IMR-90 (cell line): ENCODE results near the gene MYCBP2. TPM values are rescaled to one million over a fixed set of nuclear protein-coding genes. Genes with fewer than 3 reads are reported as not detected.

Source experiments
- ATAC-seq: fragments of 200-7000 bp; cut with Tn5 transposase; 2 replicates; pipeline ENCODE4 v1.9.1; 2020; ENCODE audit warnings: low read depth, mild to moderate bottlenecking, moderate library complexity
- BruUV-seq: library from RNA; stranded (reverse); fragments of 400-500 nt; replicated peaks from 2 replicates; lab custom pipeline; 2021; lab: Mats Ljungman, UMichigan
- CTCF ChIA-PET: fragments of 300-600 bp; formaldehyde crosslinking; extraction: SDS; loops from one replicate; lab custom pipeline; 2021; ENCODE audit warnings: antibody characterized with exemption; lab: Yijun Ruan, JAX
- POLR2A ChIA-PET: fragments of 300-600 bp; sonication (Branson Sonifier 250); formaldehyde crosslinking; loops from one replicate; lab custom pipeline; 2022; ENCODE audit warnings: antibody characterized with exemption; ENCODE audit not compliant: unreplicated experiment; lab: Charles Lee
- DNase-seq: peaks from one replicate; pipeline ENCODE4 v3.0.0; 2013
- H2AFZ ChIP-seq: replicated peaks from 2 replicates; pipeline ENCODE3; 2013; ENCODE audit warnings: low read length, mild to moderate bottlenecking; ENCODE audit not compliant: poor library complexity
- H2AK5ac ChIP-seq: 2 replicates; pipeline ENCODE4 v1.6.1; 2013; ENCODE audit warnings: low read depth, low read length, inconsistent platforms
- H2AK9ac ChIP-seq: replicated peaks from 2 replicates; pipeline ENCODE3; 2013; ENCODE audit warnings: mild to moderate bottlenecking, low read depth, low read length, moderate library complexity; ENCODE audit not compliant: poor library complexity
- H2BK120ac ChIP-seq: 2 replicates; pipeline ENCODE4 v1.6.1; 2013; ENCODE audit warnings: low read depth, low read length, inconsistent platforms
- H2BK15ac ChIP-seq: 3 replicates; pipeline ENCODE4 v1.6.1; 2013; ENCODE audit warnings: low read depth, low read length, inconsistent platforms
- H2BK20ac ChIP-seq: 2 replicates; pipeline ENCODE4 v1.6.1; 2013; ENCODE audit warnings: low read depth, mild to moderate bottlenecking, inconsistent platforms, low read length, moderate library complexity
- H2BK5ac ChIP-seq: 2 replicates; pipeline ENCODE4 v1.6.1; 2013; ENCODE audit warnings: mild to moderate bottlenecking, low read depth, low read length, inconsistent platforms; ENCODE audit not compliant: poor library complexity, severe bottlenecking
- H3K14ac ChIP-seq: replicated peaks from 2 replicates; pipeline ENCODE4 v1.6.1; 2013; ENCODE audit warnings: low read depth, low read length, inconsistent platforms
- H3K18ac ChIP-seq: 2 replicates; pipeline ENCODE4 v1.6.1; 2013; ENCODE audit warnings: low read depth, low read length, control low read depth
- H3K23ac ChIP-seq: 2 replicates; pipeline ENCODE4 v1.6.1; 2013; ENCODE audit warnings: low read depth, low read length, inconsistent platforms
- H3K27ac ChIP-seq: 2 replicates; pipeline ENCODE4 v1.5.1; 2013; ENCODE audit warnings: mild to moderate bottlenecking, control low read depth, low read length; ENCODE audit not compliant: insufficient read depth
- H3K27me3 ChIP-seq: 2 replicates; pipeline ENCODE4 v1.6.1; 2013; ENCODE audit warnings: low read length; ENCODE audit not compliant: control insufficient read depth, insufficient read depth
- H3K36me3 ChIP-seq: 2 replicates; pipeline ENCODE4 v1.6.1; 2013; ENCODE audit warnings: low read length, mixed read lengths; ENCODE audit not compliant: control insufficient read depth, insufficient read depth
- H3K4ac ChIP-seq: 2 replicates; pipeline ENCODE4 v1.6.1; 2013; ENCODE audit warnings: low read depth, low read length, inconsistent platforms
- H3K4me1 ChIP-seq: 2 replicates; pipeline ENCODE4 v1.6.1; 2013; ENCODE audit warnings: low read length, mixed read lengths; ENCODE audit not compliant: control insufficient read depth, insufficient read depth
- H3K4me2 ChIP-seq: 2 replicates; pipeline ENCODE4 v1.6.1; 2013; ENCODE audit warnings: low read depth, mild to moderate bottlenecking, control low read depth, low read length, moderate library complexity
- H3K4me3 ChIP-seq: 2 replicates; pipeline ENCODE4 v1.5.1; 2013; ENCODE audit warnings: low read depth, mild to moderate bottlenecking, control low read depth, low read length, moderate library complexity; ENCODE audit not compliant: insufficient read depth
- H3K56ac ChIP-seq: 2 replicates; pipeline ENCODE4 v1.6.1; 2013; ENCODE audit warnings: low read length, inconsistent platforms; ENCODE audit not compliant: insufficient read depth; ENCODE audit errors: extremely low read depth
- H3K79me1 ChIP-seq, 2 experiments: 2 replicates each; pipeline ENCODE4 v1.6.1; 2013; ENCODE audit warnings: low read length in 2 of 2, inconsistent platforms in 1 of 2, low read depth in 1 of 2
- H3K9ac ChIP-seq: 2 replicates; pipeline ENCODE4 v1.6.1; 2013; ENCODE audit warnings: low read depth, low read length, control low read depth
- H3K9me1 ChIP-seq: 2 replicates; pipeline ENCODE4 v1.6.1; 2013; ENCODE audit warnings: low read length, inconsistent platforms; ENCODE audit not compliant: insufficient read depth
- H3K9me3 ChIP-seq: 2 replicates; pipeline ENCODE4 v1.6.1; 2013; ENCODE audit warnings: low read length; ENCODE audit not compliant: control insufficient read depth, insufficient read depth
- H4K20me1 ChIP-seq: 2 replicates; pipeline ENCODE4 v1.6.1; 2013; ENCODE audit warnings: low read length, inconsistent platforms; ENCODE audit not compliant: insufficient read depth
- H4K5ac ChIP-seq: 2 replicates; pipeline ENCODE4 v1.6.1; 2013; ENCODE audit warnings: mild to moderate bottlenecking, low read depth, low read length, control low read depth
- H4K8ac ChIP-seq, 2 experiments: 2 replicates each; pipeline ENCODE4 v1.6.1; 2013; ENCODE audit warnings: low read depth in 2 of 2, low read length in 2 of 2, control low read depth in 1 of 2, inconsistent platforms in 1 of 2
- H4K91ac ChIP-seq: 2 replicates; pipeline ENCODE4 v1.6.1; 2013; ENCODE audit warnings: low read depth, low read length, inconsistent platforms; ENCODE audit not compliant: insufficient read depth
- ELK1 ChIP-seq: fragments of 150-350 bp; IDR thresholded peaks from 2 replicates; pipeline ENCODE4 v1.6.1; 2016; ENCODE audit warnings: low read depth, mild to moderate bottlenecking, low read length, moderate library complexity, borderline replicate concordance
- FOS ChIP-seq: fragments of 150-350 bp; IDR thresholded peaks from 2 replicates; pipeline ENCODE4 v1.6.1; 2016; ENCODE audit warnings: low read depth, low read length
- MAFK ChIP-seq: IDR thresholded peaks from 2 replicates; pipeline ENCODE4 v1.6.1; 2012; ENCODE audit warnings: low read depth, low read length, improper control_type of control experiment
- MXI1 ChIP-seq: IDR thresholded peaks from 2 replicates; pipeline ENCODE4 v1.6.1; 2012; ENCODE audit warnings: low read depth, mild to moderate bottlenecking, low read length, moderate library complexity, borderline replicate concordance
- POLR2A ChIP-seq: IDR thresholded peaks from 2 replicates; pipeline ENCODE4 v1.6.1; 2012; ENCODE audit warnings: mild to moderate bottlenecking, low read depth, low read length
- RAD21 ChIP-seq: IDR thresholded peaks from 2 replicates; pipeline ENCODE4 v1.6.1; 2012; ENCODE audit warnings: low read length, improper control_type of control experiment
- RFX5 ChIP-seq: IDR thresholded peaks from 2 replicates; pipeline ENCODE4 v1.8.0; 2012; ENCODE audit warnings: low read depth, mild to moderate bottlenecking, low read length, moderate library complexity
- WGBS, 2 experiments: methylation state at CpG; one replicate each; pipeline versions ENCODE4 v1.1.5 to v1.1.7; 2013; ENCODE audit warnings: missing lambda C conversion rate in 2 of 2; ENCODE audit not compliant: insufficient read length in 1 of 2; ENCODE audit errors: extremely low coverage in 2 of 2; 5-methylcytosine and 5-hydroxymethylcytosine counted together
- dilution Hi-C: fragments of 300-500 bp; cut with HindIII; formaldehyde crosslinking; loops from one replicate; pipeline ENCODE4 v1.14.3; 2018; ENCODE audit warnings: low sequenced_read_pairs; ENCODE audit not compliant: unreplicated experiment
- in situ Hi-C: fragments of 300-500 bp; cut with MboI; formaldehyde crosslinking; loops from 3 replicates; pipeline ENCODE4 v1.14.3; 2019; ENCODE audit warnings: low sequenced_read_pairs, inconsistent platforms, mixed read lengths
- intact Hi-C: fragments of 100-400 bp; cut with micrococcal nuclease; formaldehyde crosslinking; loops from 2 replicates; pipeline ENCODE4 v1.10.0; 2022
- polyA plus RNA-seq, 3 experiments: library from polyadenylated mRNA; depleted of rRNA; stranded (reverse); fragments of >200 nt; gene quantifications; 2 replicates each; pipeline ENCODE4 v1.2.3, GENCODE V29; 2012; ENCODE audit warnings: low replicate concordance in 1 of 3
- total RNA-seq: library from RNA; depleted of rRNA; stranded (reverse); fragments of >200 nt; gene quantifications from 2 replicates; pipeline ENCODE4 v1.2.3, GENCODE V29; 2012

The MYCBP2 gene
- total and polyA plus RNA-seq, 2 of the 4 experiments (the other 2 are of a cell fraction), result 20.1 to 43.2 TPM

- dilution Hi-C loops (no loop called here), intact Hi-C loops (no loop called here), in situ Hi-C loops (no loop called here)
- H3K14ac ChIP-seq, result peak overlapping the region; percentile 79; the same call in 1 of the 2 replicates
- H3K27me3 ChIP-seq, result no peaks in the 10 kb centered on the region
- H4K8ac ChIP-seq, result peak overlapping the region; percentile 10 to 62; a peak in 3 of 4 replicates
- peak overlapping the region; percentile 59 for H2BK120ac ChIP-seq
- peaks cover 6% of the 10 kb centered on the region for H3K9me1 ChIP-seq
- H3K23ac ChIP-seq, result peak overlapping the region; percentile 88; the same call in 1 of the 2 replicates
- peak overlapping the region; percentile 39; the same call in 1 of the 2 replicates for H3K27ac ChIP-seq
- peak overlapping the region; percentile 54 for H3K4ac ChIP-seq
- no peaks in the 10 kb centered on the region for H3K9me3 ChIP-seq
- no peaks in the 10 kb centered on the region for H3K36me3 ChIP-seq
- H3K18ac ChIP-seq, result peak overlapping the region; percentile 10; the same call in 1 of the 2 replicates
- no peak for DNase-seq
- no TSS peak for BruUV-seq
- ChIA-PET CTCF (interaction anchor here (1.3 kb wide), 1 partner anchor 48 kb away, joined by 4 read pairs; no protein-coding TSS in a partner anchor), POLR2A (no interaction called here)
- H3K4me3 ChIP-seq, result no peak overlapping the region
- no peak overlapping the region; the same call in 2 of the 3 replicates for H2BK15ac ChIP-seq
- H3K9ac ChIP-seq, result peak overlapping the region; percentile 91; the same call in 1 of the 2 replicates
- peak overlapping the region; percentile 70 for H3K4me2 ChIP-seq
- H2AK5ac ChIP-seq, result no peak overlapping the region; the same call in 1 of the 2 replicates
- H2BK5ac ChIP-seq, result peak overlapping the region; percentile 68
- H3K79me1 ChIP-seq, result peaks cover under 1 to 21% of the 10 kb centered on the region in 2 experiments; a peak in 2 of 4 replicates
- peak overlapping the region; percentile 29; the same call in 1 of the 2 replicates for H4K91ac ChIP-seq
- H3K4me1 ChIP-seq, result peaks cover 3% of the 10 kb centered on the region
- H2BK20ac ChIP-seq, result no peak overlapping the region
- H2AK9ac ChIP-seq, result no peak overlapping the region
- H3K56ac ChIP-seq, result no peak overlapping the region
- H4K20me1 ChIP-seq, result peaks cover 23% of the 10 kb centered on the region
- no peak for TF ChIP-seq RFX5
- TF ChIP-seq POLR2A, result no peak
- TF ChIP-seq RAD21, result no peak
- no peak for TF ChIP-seq MAFK
- no peak for TF ChIP-seq FOS
- TF ChIP-seq ELK1, result no peak
- no peak for TF ChIP-seq MXI1
- WGBS, 2 experiments, result 82% methylated on average over 2 of the region's 5 CpGs; no CpG with 5 or more reads in 1 of the 2 experiments
- H2AFZ ChIP-seq, result peak overlapping the region; percentile 75
- peak overlapping the region; percentile 49 for H4K5ac ChIP-seq
- no peak for ATAC-seq
Measured at GRCh38 chr13:77028202-77028601, 298.7 kb downstream of the MYCBP2 start.
